WERI-Rb-1 (cell line): ENCODE data around the gene SCYGR7.

Experiments used
- DNase-seq: peaks from one replicate; pipeline ENCODE4 v3.0.0-alpha.2; 2020
- H3K27ac ChIP-seq: fragments of 250-450 bp; sonication (Bioruptor Pico); 2 replicates; pipeline ENCODE4 v1.5.1; 2020; ENCODE audit warnings: mild to moderate bottlenecking, moderate library complexity
- H3K27me3 ChIP-seq: fragments of 250-450 bp; sonication (Bioruptor Pico); 2 replicates; pipeline ENCODE4 v1.5.1; 2021; ENCODE audit warnings: mild to moderate bottlenecking, low read depth, moderate library complexity; ENCODE audit not compliant: insufficient read depth, severe bottlenecking
- H3K36me3 ChIP-seq: fragments of 250-450 bp; sonication (Bioruptor Pico); 2 replicates; pipeline ENCODE4 v1.5.1; 2020; ENCODE audit warnings: mild to moderate bottlenecking, moderate library complexity
- H3K4me3 ChIP-seq: 2 replicates; pipeline ENCODE4 v1.5.1; 2011; ENCODE audit warnings: low read depth, mild to moderate bottlenecking, control low read depth, low read length
- H3K9me3 ChIP-seq: fragments of 250-450 bp; sonication (Bioruptor Pico); 2 replicates; pipeline ENCODE4 v1.5.1; 2021; ENCODE audit warnings: mild to moderate bottlenecking, moderate library complexity; ENCODE audit not compliant: severe bottlenecking
- CTCF ChIP-seq: IDR thresholded peaks from 2 replicates; pipeline ENCODE4 v1.5.1; 2011; ENCODE audit warnings: low read depth, mild to moderate bottlenecking, control low read depth, inconsistent platforms, low read length

The SCYGR7 gene

GRCh38 chr2:227703961-227704360 lies 24.2 kb upstream of the SCYGR7 start:
- Histone ChIP-seq H3K27ac (no peak overlapping the region), H3K9me3 (no peaks in the 10 kb centered on the region)

GRCh38 chr2:227706859-227707258 lies 21.3 kb upstream of the SCYGR7 start:
- no peak overlapping the region for H3K4me3 ChIP-seq
- H3K9me3 ChIP-seq, result no peaks in the 10 kb centered on the region
- H3K27ac ChIP-seq, result no peak overlapping the region
- H3K27me3 ChIP-seq, result peaks cover 15% of the 10 kb centered on the region
- H3K36me3 ChIP-seq, result no peaks in the 10 kb centered on the region
- DNase-seq, result no peak
- TF ChIP-seq CTCF, result no peak

More at GRCh38 chr2:227703961-227704360, 24.2 kb upstream of the SCYGR7 start:
- DNase-seq, result no peak
- Histone ChIP-seq H3K36me3 (no peaks in the 10 kb centered on the region), H3K4me3 (no peak overlapping the region), H3K27me3 (peaks cover 15% of the 10 kb centered on the region)
- TF ChIP-seq CTCF, result no peak

- Histone ChIP-seq H3K9me3 (no peaks in the 10 kb centered on the region), H3K36me3 (no peaks in the 10 kb centered on the region), H3K27ac (no peak overlapping the region), H3K27me3 (peaks cover 17% of the 10 kb centered on the region), H3K4me3 (no peak overlapping the region)
- TF ChIP-seq CTCF, result no peak
- DNase-seq, result no peak
These were observed 20.7 kb upstream of the SCYGR7 start for GRCh38 chr2:227707390-227707789.

- no peak overlapping the region for H3K4me3 ChIP-seq
- no peak overlapping the region for H3K27ac ChIP-seq
- H3K36me3 ChIP-seq, result no peaks in the 10 kb centered on the region
- TF ChIP-seq CTCF, result no peak
- DNase-seq, result no peak
- no peaks in the 10 kb centered on the region for H3K9me3 ChIP-seq
- peaks cover 9% of the 10 kb centered on the region for H3K27me3 ChIP-seq
These were observed 17.1 kb upstream of the SCYGR7 start for GRCh38 chr2:227710986-227711385.

- H3K36me3 ChIP-seq, result no peaks in the 10 kb centered on the region
These were observed 14.8 kb upstream of the SCYGR7 start for GRCh38 chr2:227713291-227713690.

More at GRCh38 chr2:227713291-227713690, 14.8 kb upstream of the SCYGR7 start:
- no peak overlapping the region for H3K4me3 ChIP-seq
- peaks cover 3% of the 10 kb centered on the region for H3K27me3 ChIP-seq
- no peak for DNase-seq
- H3K9me3 ChIP-seq, result no peaks in the 10 kb centered on the region
- H3K27ac ChIP-seq, result no peak overlapping the region
- TF ChIP-seq CTCF, result no peak
